GM19455 (cell line): ENCODE results near the gene SCN8A.
"Not testable (repeated sequence)": the region's sequence is repeated elsewhere in the genome, so short reads cannot be mapped to it uniquely, and the experiment has no call there.

Experiments used
- ATAC-seq: cut with Tn5 transposase; IDR thresholded peaks from one replicate; pipeline ENCODE4 v1.9.1; 2021; ENCODE audit not compliant: unreplicated experiment

Gene SCN8A

GRCh38 chr12:51827925-51828818 is 237.1 kb downstream of the SCN8A start:
- no peak for ATAC-seq

GRCh38 chr12:51829011-51829481 is 238.0 kb downstream of the SCN8A start:
- ATAC-seq = no peak

GRCh38 chr12:51829641-51830040 is 238.6 kb downstream of the SCN8A start:
- no peak for ATAC-seq

- not testable (repeated sequence) for ATAC-seq
These were observed 240.8 kb downstream of the SCN8A start for GRCh38 chr12:51831817-51832216.

- no peak for ATAC-seq
These were observed 241.5 kb downstream of the SCN8A start for GRCh38 chr12:51832354-51833107.

GRCh38 chr12:51833448-51834227 is 242.6 kb downstream of the SCN8A start:
- no peak for ATAC-seq

- no peak for ATAC-seq
These were observed 243.4 kb downstream of the SCN8A start for GRCh38 chr12:51834411-51834810.

- no peak for ATAC-seq
These were observed 245.2 kb downstream of the SCN8A start for GRCh38 chr12:51836041-51836826.

GRCh38 chr12:51836827-51837173 is 245.8 kb downstream of the SCN8A start:
- ATAC-seq = no peak

- ATAC-seq = no peak
These were observed 246.3 kb downstream of the SCN8A start for GRCh38 chr12:51837286-51837685.

- no peak for ATAC-seq
These were observed 247.0 kb downstream of the SCN8A start for GRCh38 chr12:51838036-51838435.

- no peak for ATAC-seq
These were observed 247.7 kb downstream of the SCN8A start for GRCh38 chr12:51838762-51839161.

GRCh38 chr12:51839310-51839947 is 248.4 kb downstream of the SCN8A start:
- ATAC-seq = no peak

- no peak for ATAC-seq
These were observed 249.9 kb downstream of the SCN8A start for GRCh38 chr12:51840966-51841365.

- ATAC-seq = no peak
These were observed 250.7 kb downstream of the SCN8A start for GRCh38 chr12:51841727-51842126.

- no peak for ATAC-seq
These were observed 253.8 kb downstream of the SCN8A start for GRCh38 chr12:51844854-51845253.

GRCh38 chr12:51845482-51845881 is 254.4 kb downstream of the SCN8A start:
- no peak for ATAC-seq

GRCh38 chr12:51846271-51846691 is 255.2 kb downstream of the SCN8A start:
- ATAC-seq = no peak

GRCh38 chr12:51846911-51847642 is 256.0 kb downstream of the SCN8A start:
- ATAC-seq = no peak
